K562 (cell line): ENCODE data around the gene SPAG7. TPM values are rescaled to one million over a fixed set of nuclear protein-coding genes. Genes with fewer than 3 reads are reported as not detected.
A peak's percentile ranks its signal among the peaks of the same experiment; 100 is the strongest.

Source experiments
- ATAC-seq: fragments of 200-7000 bp; cut with Tn5 transposase; 3 replicates; pipeline ENCODE4 v1.9.1; 2020; ENCODE audit warnings: moderate library complexity
- BruUV-seq: library from RNA; stranded (reverse); fragments of 400-500 nt; replicated peaks from 2 replicates; lab custom pipeline; 2021; lab: Mats Ljungman, UMichigan
- CTCF ChIA-PET: fragments of 300-600 bp; formaldehyde crosslinking; extraction: SDS; loops from one replicate; lab custom pipeline; 2021; ENCODE audit warnings: low intra/inter-chr PET ratio; lab: Yijun Ruan, JAX
- POLR2A ChIA-PET: fragments of 300-600, 350-650 bp; sonication (Branson Sonifier 250); formaldehyde crosslinking; extraction: SDS; loops from one replicate; lab custom pipeline; 2021; ENCODE audit warnings: antibody characterized with exemption, inconsistent platforms; lab: Yijun Ruan, JAX
- DNase-seq, 4 experiments: peaks; one replicate each; pipeline versions ENCODE4 v3.0.0 to v3.0.0-alpha.2; 2011 to 2018; ENCODE audit warnings: low spot score in 3 of 4, mixed read lengths in 3 of 4; ENCODE audit errors: extremely low read depth in 1 of 4
- FAIRE-seq: peaks from 2 replicates; lab custom pipeline; 2011; peaks lifted over from hg19 to GRCh38; lab: Jason Lieb, UNC
- H2AFZ ChIP-seq: 2 replicates; pipeline ENCODE4 v1.6.0; 2011; ENCODE audit warnings: low read depth, low read length, control low read depth, inconsistent platforms
- H3K27ac ChIP-seq: fragments of 200-600 bp; 3 replicates; pipeline ENCODE4 v1.8.0; 2011; ENCODE audit warnings: low read depth, mild to moderate bottlenecking, control low read depth, inconsistent platforms, low read length, moderate library complexity, mixed read lengths; ENCODE audit errors: extremely low read depth
- H3K27me3 ChIP-seq, 2 experiments: fragments of 300-600 bp in 1 of 2; 2 replicates in 1 of 2; 3 replicates in 1 of 2; pipeline versions ENCODE4 v1.6.0 to v1.8.0; 2011; ENCODE audit warnings: inconsistent platforms in 2 of 2, low read length in 2 of 2, mild to moderate bottlenecking in 1 of 2, mixed read lengths in 1 of 2, moderate library complexity in 1 of 2; ENCODE audit not compliant: control insufficient read depth in 2 of 2, insufficient read depth in 2 of 2
- H3K36me3 ChIP-seq: fragments of 300-600 bp; 3 replicates; pipeline ENCODE4 v1.8.0; 2011; ENCODE audit warnings: mild to moderate bottlenecking, low read length, inconsistent platforms; ENCODE audit not compliant: control insufficient read depth, insufficient read depth
- H3K4me1 ChIP-seq, 2 experiments: fragments of 200-600 bp in 1 of 2; replicated peaks in 1 of 2; 2 replicates in 1 of 2; 3 replicates in 1 of 2; pipeline versions ENCODE4 v1.5.1 to v1.8.0; 2011; ENCODE audit warnings: inconsistent platforms in 2 of 2, low read length in 2 of 2, mild to moderate bottlenecking in 1 of 2, mixed read lengths in 1 of 2, moderate library complexity in 1 of 2; ENCODE audit not compliant: control insufficient read depth in 2 of 2, insufficient read depth in 2 of 2
- H3K4me2 ChIP-seq: 2 replicates; pipeline ENCODE4 v1.6.1; 2011; ENCODE audit warnings: low read length, control low read depth, inconsistent platforms, mixed read lengths; ENCODE audit not compliant: insufficient read depth
- H3K4me3 ChIP-seq: fragments of 200-600 bp; sonication (generic), shearing (Covaris generic); 2 replicates; pipeline ENCODE4 v1.5.1; 2016; ENCODE audit warnings: control low read depth, inconsistent platforms
- H3K79me2 ChIP-seq: fragments of 200-600 bp; 3 replicates; pipeline ENCODE4 v1.8.0; 2011; ENCODE audit warnings: low read length, inconsistent platforms; ENCODE audit not compliant: control insufficient read depth, insufficient read depth
- H3K9ac ChIP-seq, 2 experiments: 2 replicates each; pipeline versions ENCODE4 v1.6.0 to v1.6.1; 2011; ENCODE audit warnings: low read depth in 2 of 2, low read length in 2 of 2, control low read depth in 1 of 2, inconsistent platforms in 1 of 2, mild to moderate bottlenecking in 1 of 2, mixed read lengths in 1 of 2; ENCODE audit not compliant: insufficient read depth in 1 of 2
- H3K9me1 ChIP-seq: one replicate; pipeline ENCODE4 v1.6.0; 2011; ENCODE audit warnings: inconsistent platforms, mild to moderate bottlenecking, low read length, moderate library complexity; ENCODE audit not compliant: control insufficient read depth, insufficient read depth
- H3K9me3 ChIP-seq: replicated peaks from 2 replicates; pipeline ENCODE4 v1.5.1; 2011; ENCODE audit warnings: low read depth, low read length, inconsistent platforms; ENCODE audit not compliant: control insufficient read depth, insufficient read depth
- H4K20me1 ChIP-seq: replicated peaks from 2 replicates; pipeline ENCODE4 v1.6.1; 2011; ENCODE audit warnings: low read length, inconsistent platforms, mixed read lengths; ENCODE audit not compliant: control insufficient read depth, insufficient read depth
- BCOR ChIP-seq: fragments of 450-650 bp; IDR thresholded peaks from 2 replicates; pipeline ENCODE4 v1.6.1; 2016
- CBFA2T3 ChIP-seq: fragments of 450-650 bp; IDR thresholded peaks from 2 replicates; pipeline ENCODE4 v1.6.1; 2017
- CEBPB ChIP-seq: fragments of 450-650 bp; IDR thresholded peaks from 2 replicates; pipeline ENCODE4 v1.6.1; 2016; ENCODE audit warnings: missing genetic modification characterization, missing compliant biosample characterization
- DPF2 ChIP-seq: fragments of 450-650 bp; IDR thresholded peaks from 2 replicates; pipeline ENCODE4 v1.6.1; 2016
- ESRRA ChIP-seq: fragments of 450-650 bp; IDR thresholded peaks from 2 replicates; pipeline ENCODE4 v1.6.1; 2014; ENCODE audit warnings: low read depth, mild to moderate bottlenecking, moderate library complexity, borderline replicate concordance
- FOXK1 ChIP-seq: sonication (generic); formaldehyde crosslinking; IDR thresholded peaks from 2 replicates; pipeline ENCODE4 v1.8.0; 2022; ENCODE audit warnings: missing genetic modification reagents, mild to moderate bottlenecking, borderline replicate concordance
- PURB ChIP-seq: sonication (generic); formaldehyde crosslinking; IDR thresholded peaks from 2 replicates; pipeline ENCODE4 v1.9.0; 2021; ENCODE audit warnings: low read depth, mild to moderate bottlenecking, missing genetic modification reagents
- RBM25 ChIP-seq: fragments of 200-400 bp; formaldehyde crosslinking; IDR thresholded peaks from 2 replicates; pipeline ENCODE4 v1.6.1; 2018; ENCODE audit warnings: low read length, low read depth, moderate library complexity; ENCODE audit not compliant: severe bottlenecking
- SMAD1 ChIP-seq: fragments of 150-350 bp; IDR thresholded peaks from 2 replicates; pipeline ENCODE4 v1.6.1; 2014; ENCODE audit warnings: low read length, low read depth; ENCODE audit not compliant: partially characterized antibody
- TAF15 ChIP-seq: fragments of 200-400 bp; formaldehyde crosslinking; IDR thresholded peaks from 2 replicates; pipeline ENCODE4 v1.6.1; 2017; ENCODE audit warnings: mild to moderate bottlenecking, low read depth, low read length, moderate library complexity
- TAL1 ChIP-seq: fragments of 450-650 bp; IDR thresholded peaks from 2 replicates; pipeline ENCODE4 v1.6.1; 2016; ENCODE audit warnings: mild to moderate bottlenecking
- TCF3 ChIP-seq: sonication (generic); formaldehyde crosslinking; IDR thresholded peaks from 2 replicates; pipeline ENCODE4 v1.4.0; 2020; ENCODE audit warnings: mild to moderate bottlenecking, missing genetic modification reagents
- TCFL5 ChIP-seq: fragments of 250-450 bp; sonication (Bioruptor Pico); conservative IDR thresholded peaks from 2 replicates; pipeline ENCODE4 v1.6.1; 2021; ENCODE audit warnings: mild to moderate bottlenecking, moderate library complexity, matching md5 sums
- TEAD1 ChIP-seq, 2 experiments: fragments of 450-650 bp in 1 of 2; sonication (generic) in 1 of 2; formaldehyde crosslinking; IDR thresholded peaks; 2 replicates each; pipeline versions ENCODE4 v1.4.0 to v1.8.0; 2020 to 2022; ENCODE audit warnings: mild to moderate bottlenecking in 2 of 2, missing genetic modification reagents in 1 of 2
- ZNF217 ChIP-seq: sonication (generic); formaldehyde crosslinking; IDR thresholded peaks from 2 replicates; pipeline ENCODE4 v1.8.0; 2022; ENCODE audit warnings: mild to moderate bottlenecking, missing genetic modification reagents
- ZNF449 ChIP-seq: fragments of 250-450 bp; sonication (Bioruptor Pico); IDR thresholded peaks from 2 replicates; pipeline ENCODE4 v1.8.0; 2022; ENCODE audit warnings: moderate library complexity, mild to moderate bottlenecking, inconsistent platforms
- ZNF57 ChIP-seq: fragments of 450-650 bp; formaldehyde crosslinking; IDR thresholded peaks from 2 replicates; pipeline ENCODE4 v1.4.0; 2020; ENCODE audit warnings: mild to moderate bottlenecking, moderate library complexity
- WGBS: fragments of 100-300 bp; shearing (Covaris generic); methylation state at CpG from one replicate; pipeline ENCODE4 v1.1.6; 2016; ENCODE audit warnings: low coverage, mixed read lengths; ENCODE audit not compliant: insufficient coverage; ENCODE audit errors: missing lambda C conversion rate; 5-methylcytosine and 5-hydroxymethylcytosine counted together
- in situ Hi-C: fragments of 300-500 bp; cut with MboI; formaldehyde crosslinking; loops from 4 replicates; pipeline ENCODE4 v1.15.0; 2018; ENCODE audit warnings: inconsistent platforms, mixed read lengths
- intact Hi-C: fragments of 100-400 bp; cut with micrococcal nuclease; formaldehyde crosslinking; loops from 2 replicates; pipeline ENCODE4 v1.14.2; 2022
- polyA plus RNA-seq, 8 experiments: library from polyadenylated mRNA; depleted of rRNA in 4 of 8; stranded (reverse) in 5 of 8; unstranded in 3 of 8; fragments of >200 nt; fragmentation: Nextera tagmentation in 2 of 8; fragmentation: Illumina TruSeq in 1 of 8; extraction: Ambion mirVana in 2 of 8; extraction: Trizol in 1 of 8; gene quantifications; 2 replicates each; pipeline versions ENCODE4 v1.2.1 to v1.2.3, GENCODE V29; 2011 to 2014; ENCODE audit warnings: inconsistent platforms in 1 of 8, missing spikeins in 1 of 8
- total RNA-seq, 7 experiments: library from RNA; depleted of rRNA in 6 of 7; stranded (reverse); fragments of >200 nt in 6 of 7; fragmentation: Illumina TruSeq in 2 of 7; extraction: Trizol in 2 of 7; gene quantifications; 2 replicates each; pipeline versions ENCODE4 v1.2.1 to v1.2.3, GENCODE V29; 2011 to 2021; ENCODE audit warnings: low replicate concordance in 1 of 7
- TF ChIP-seq, protein P1 (sequence below): fragments of 250-450 bp; sonication (Bioruptor Pico); IDR thresholded peaks from 2 replicates; pipeline ENCODE4 v1.8.0; 2022; ENCODE audit warnings: moderate library complexity, mild to moderate bottlenecking, inconsistent platforms
- TF ChIP-seq, protein P2 (sequence below): fragments of 450-650 bp; IDR thresholded peaks from 2 replicates; pipeline ENCODE4 v1.6.1; 2016; ENCODE audit warnings: mild to moderate bottlenecking
- TF ChIP-seq, protein P3 (sequence below): sonication (generic); formaldehyde crosslinking; IDR thresholded peaks from 2 replicates; pipeline ENCODE4 v1.8.0; 2023; ENCODE audit warnings: mild to moderate bottlenecking, missing genetic modification reagents

Gene SPAG7
- total and polyA plus RNA-seq, 9 of the 15 experiments (the other 6 are each of a cell fraction or from before 2014, with no cell fraction given), result 5.6 to 53.5 (median 36.3) TPM

DNA sequence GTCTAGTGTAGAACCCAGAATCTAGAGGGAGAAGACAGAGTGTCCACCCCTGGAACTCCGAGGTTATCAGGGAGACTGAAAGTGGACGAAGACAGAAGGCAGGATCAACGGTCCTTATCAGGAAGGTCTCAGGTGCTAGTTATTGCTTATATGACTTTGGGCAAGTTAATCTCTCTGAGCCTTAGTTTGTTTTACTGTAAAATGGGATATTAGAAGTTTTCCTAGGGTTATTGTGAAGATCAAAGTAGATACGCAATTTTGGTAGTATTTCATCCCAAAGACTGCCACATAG is 26.4 kb downstream of the SPAG7 start:
- no peak overlapping the region for H2AFZ ChIP-seq
- no peaks in the 10 kb centered on the region for H3K9me1 ChIP-seq
- no peak for FAIRE-seq
- no peak for ATAC-seq
- in situ Hi-C loops, result no loop called here
- peak in 1 of 4 experiments; percentile 48 for DNase-seq
- intact Hi-C loops, result no loop called here
- BruUV-seq, result no TSS peak
- no peaks in the 10 kb centered on the region for H3K27me3 ChIP-seq
- peak overlapping the region; percentile 95 to 98 for H3K9ac ChIP-seq
- peaks cover 74% of the 10 kb centered on the region for H3K36me3 ChIP-seq
- 2% methylated on average over 4 of the region's 4 CpGs for WGBS
- H4K20me1 ChIP-seq, result peaks cover 13% of the 10 kb centered on the region
- peaks cover 76% of the 10 kb centered on the region for H3K79me2 ChIP-seq
- H3K27ac ChIP-seq, result peak overlapping the region; percentile 90
- no peaks in the 10 kb centered on the region for H3K9me3 ChIP-seq
- ChIA-PET CTCF (no interaction called here), POLR2A (interaction anchor here (0.6 to 2.4 kb wide), 3 partner anchors 15 to 26 kb away, joined by 3 to 7 read pairs (median 5); partner anchors contain the start of gene SPAG7)
- peak overlapping the region; percentile 96 for H3K4me2 ChIP-seq
- H3K4me1 ChIP-seq, result peaks cover 30 to 34% of the 10 kb centered on the region in 2 experiments; a peak in 4 of 5 replicates
- H3K4me3 ChIP-seq, result peak overlapping the region; percentile 96
- TF ChIP-seq TAF15 (no peak), CEBPB (no peak), FOXK1 (CRISPR knock-in tag) (no peak), ZNF217 (CRISPR knock-in tag) (no peak), ZNF449 (CRISPR knock-in tag) (no peak), TEAD1 (CRISPR knock-in tag; IDR thresholded peaks at IDR 0.05) (no peak), RBM25 (peak; percentile 19), ZNF57 (no peak), DPF2 (peak; percentile 44), CBFA2T3 (peak; percentile 58), BCOR (peak; percentile 60; the same call in 1 of the 2 replicates), SMAD1 (no peak), PURB (CRISPR knock-in tag) (no peak), ESRRA (peak; percentile 23; the same call in 1 of the 2 replicates), TAL1 (peak; percentile 28; the same call in 1 of the 2 replicates), TCF3 (CRISPR knock-in tag) (peak; percentile 29; the same call in 1 of the 2 replicates), TCFL5 (CRISPR knock-in tag) (no peak)
- TF ChIP-seq, protein P1, sequence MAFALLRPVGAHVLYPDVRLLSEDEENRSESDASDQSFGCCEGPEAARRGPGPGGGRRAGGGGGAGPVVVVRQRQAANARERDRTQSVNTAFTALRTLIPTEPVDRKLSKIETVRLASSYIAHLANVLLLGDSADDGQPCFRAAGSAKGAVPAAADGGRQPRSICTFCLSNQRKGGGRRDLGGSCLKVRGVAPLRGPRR (CRISPR knock-in tag), result no peak
- TF ChIP-seq, protein P2, sequence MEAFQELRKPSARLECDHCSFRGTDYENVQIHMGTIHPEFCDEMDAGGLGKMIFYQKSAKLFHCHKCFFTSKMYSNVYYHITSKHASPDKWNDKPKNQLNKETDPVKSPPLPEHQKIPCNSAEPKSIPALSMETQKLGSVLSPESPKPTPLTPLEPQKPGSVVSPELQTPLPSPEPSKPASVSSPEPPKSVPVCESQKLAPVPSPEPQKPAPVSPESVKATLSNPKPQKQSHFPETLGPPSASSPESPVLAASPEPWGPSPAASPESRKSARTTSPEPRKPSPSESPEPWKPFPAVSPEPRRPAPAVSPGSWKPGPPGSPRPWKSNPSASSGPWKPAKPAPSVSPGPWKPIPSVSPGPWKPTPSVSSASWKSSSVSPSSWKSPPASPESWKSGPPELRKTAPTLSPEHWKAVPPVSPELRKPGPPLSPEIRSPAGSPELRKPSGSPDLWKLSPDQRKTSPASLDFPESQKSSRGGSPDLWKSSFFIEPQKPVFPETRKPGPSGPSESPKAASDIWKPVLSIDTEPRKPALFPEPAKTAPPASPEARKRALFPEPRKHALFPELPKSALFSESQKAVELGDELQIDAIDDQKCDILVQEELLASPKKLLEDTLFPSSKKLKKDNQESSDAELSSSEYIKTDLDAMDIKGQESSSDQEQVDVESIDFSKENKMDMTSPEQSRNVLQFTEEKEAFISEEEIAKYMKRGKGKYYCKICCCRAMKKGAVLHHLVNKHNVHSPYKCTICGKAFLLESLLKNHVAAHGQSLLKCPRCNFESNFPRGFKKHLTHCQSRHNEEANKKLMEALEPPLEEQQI, result no peak
- TF ChIP-seq, protein P3, sequence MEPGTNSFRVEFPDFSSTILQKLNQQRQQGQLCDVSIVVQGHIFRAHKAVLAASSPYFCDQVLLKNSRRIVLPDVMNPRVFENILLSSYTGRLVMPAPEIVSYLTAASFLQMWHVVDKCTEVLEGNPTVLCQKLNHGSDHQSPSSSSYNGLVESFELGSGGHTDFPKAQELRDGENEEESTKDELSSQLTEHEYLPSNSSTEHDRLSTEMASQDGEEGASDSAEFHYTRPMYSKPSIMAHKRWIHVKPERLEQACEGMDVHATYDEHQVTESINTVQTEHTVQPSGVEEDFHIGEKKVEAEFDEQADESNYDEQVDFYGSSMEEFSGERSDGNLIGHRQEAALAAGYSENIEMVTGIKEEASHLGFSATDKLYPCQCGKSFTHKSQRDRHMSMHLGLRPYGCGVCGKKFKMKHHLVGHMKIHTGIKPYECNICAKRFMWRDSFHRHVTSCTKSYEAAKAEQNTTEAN (CRISPR knock-in tag), result no peak
